Measurements from ENCODE around the gene ANO2.

ANO2 gene

GRCh38 chr12:5817246-5817645 lies 127.8 kb downstream of the ANO2 start:
- H3K4me3 ChIP-seq (ENCODE audit: low read length), result no peak overlapping the region
- no peak for DNase-seq (ENCODE audit: low read depth)
- no peak for TF ChIP-seq CTCF (conservative IDR thresholded peaks at IDR 0.05; ENCODE audit: low read length)

- TF ChIP-seq CTCF (conservative IDR thresholded peaks at IDR 0.05; ENCODE audit: low read length), result no peak
- no peak for DNase-seq (ENCODE audit: low read depth)
- no peak overlapping the region for H3K4me3 ChIP-seq (ENCODE audit: low read length)
Measured at GRCh38 chr12:5809586-5809985, 135.5 kb downstream of the ANO2 start.

DNA sequence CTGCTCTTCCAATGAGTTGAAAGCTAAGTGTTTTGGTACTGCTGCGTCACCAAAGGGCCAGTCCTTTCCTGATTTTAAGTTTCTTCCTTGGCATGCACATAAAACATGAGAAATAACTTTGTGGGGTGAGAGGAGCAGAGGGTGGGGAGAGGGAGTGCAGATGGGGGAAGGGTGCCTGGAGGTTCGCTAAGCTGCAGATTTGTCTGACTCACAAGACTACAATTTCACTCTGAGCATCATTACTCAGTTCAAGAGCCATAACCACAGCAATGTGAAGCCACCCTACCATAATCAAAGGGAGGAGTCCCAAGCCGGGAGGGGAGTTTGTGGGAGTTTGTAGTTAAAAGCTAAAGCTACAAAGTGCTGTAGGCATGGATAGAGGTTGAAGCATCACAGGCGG lies 136.1 kb downstream of the ANO2 start:
- DNase-seq (ENCODE audit: low read depth), result peak; percentile 94
- no peak for TF ChIP-seq CTCF (conservative IDR thresholded peaks at IDR 0.05; ENCODE audit: low read length)
- H3K4me3 ChIP-seq (ENCODE audit: low read length), result no peak overlapping the region

DNA sequence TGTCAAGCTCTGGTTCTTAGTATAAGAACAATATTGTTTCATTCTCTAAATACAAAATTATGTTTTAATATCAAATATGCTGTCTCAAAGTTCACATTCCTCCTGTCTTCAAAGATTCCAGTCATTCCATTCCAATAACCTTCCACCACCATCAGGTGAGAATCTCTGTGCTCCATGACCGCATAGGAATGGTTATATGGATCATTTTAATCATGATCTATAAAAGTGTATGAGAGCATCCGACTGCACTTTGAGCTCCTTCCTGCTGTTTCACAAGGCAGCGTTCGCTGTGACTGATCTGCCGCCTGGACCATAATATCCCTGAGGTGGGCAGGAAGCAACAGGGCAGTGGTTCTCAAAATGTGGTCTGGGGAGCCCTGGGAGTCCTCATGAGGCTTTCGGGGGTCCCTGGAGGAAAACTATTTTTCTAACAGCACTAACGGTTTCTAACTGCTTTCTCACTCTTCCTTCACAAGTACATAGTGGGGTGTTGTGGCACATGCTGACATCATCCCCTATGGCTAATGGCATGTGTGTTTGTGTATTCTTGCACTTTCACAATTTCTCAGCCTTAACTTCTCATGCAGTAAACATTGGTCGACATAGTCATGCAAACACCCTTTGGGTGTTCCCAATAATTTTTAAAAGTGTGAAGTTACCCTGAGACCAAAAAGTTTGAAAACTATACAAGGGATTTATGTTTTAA lies 137.4 kb downstream of the ANO2 start:
- TF ChIP-seq CTCF (conservative IDR thresholded peaks at IDR 0.05; ENCODE audit: low read length), result no peak
- H3K4me3 ChIP-seq (ENCODE audit: low read length), result no peak overlapping the region

GRCh38 chr12:5807090-5807414 lies 138.0 kb downstream of the ANO2 start:
- DNase-seq (ENCODE audit: low read depth), result peak; percentile 37
- H3K4me3 ChIP-seq (ENCODE audit: low read length), result no peak overlapping the region
- TF ChIP-seq CTCF (conservative IDR thresholded peaks at IDR 0.05; ENCODE audit: low read length), result no peak

More for the DNA sequence above, 137.4 kb downstream of the ANO2 start:
- DNase-seq (ENCODE audit: low read depth), result peak; percentile 9

GRCh38 chr12:5806371-5807089 lies 138.5 kb downstream of the ANO2 start:
- no peak overlapping the region for H3K4me3 ChIP-seq (ENCODE audit: low read length)
- DNase-seq (ENCODE audit: low read depth), result peak; percentile 10
- TF ChIP-seq CTCF (conservative IDR thresholded peaks at IDR 0.05; ENCODE audit: low read length), result no peak

- DNase-seq (ENCODE audit: low read depth), result no peak
- no peak overlapping the region for H3K4me3 ChIP-seq (ENCODE audit: low read length)
- TF ChIP-seq CTCF (conservative IDR thresholded peaks at IDR 0.05; ENCODE audit: low read length), result no peak
Measured at GRCh38 chr12:5803532-5803931, 141.5 kb downstream of the ANO2 start.
